ENCODE measurements around the gene VDR.
A peak's percentile ranks its signal among the peaks of the same experiment; 100 is the strongest.

- TF ChIP-seq POLR2AphosphoS5 (IDR thresholded peaks at IDR 0.05; ENCODE audit: low read depth, low read length), result peak; percentile 63
- TF ChIP-seq SIN3A (IDR thresholded peaks at IDR 0.05; ENCODE audit: low read depth), result no peak
- TF ChIP-seq RAD21 (IDR thresholded peaks at IDR 0.05; ENCODE audit: low read depth), result no peak
- TF ChIP-seq EZH2phosphoT487 (IDR thresholded peaks at IDR 0.05; ENCODE audit: borderline replicate concordance), result no peak
- TF ChIP-seq ELF1 (IDR thresholded peaks at IDR 0.05; ENCODE audit: borderline replicate concordance, low read depth), result no peak
- TF ChIP-seq POLR2A (IDR thresholded peaks at IDR 0.05; ENCODE audit: borderline replicate concordance, extremely low read depth, insufficient read depth, insufficient read length), result peak; percentile 68
- no peak for TF ChIP-seq TCF7L2 (IDR thresholded peaks at IDR 0.05; ENCODE audit: borderline replicate concordance, extremely low read depth, insufficient read depth, insufficient read length)
- no peak for TF ChIP-seq EZH2 (IDR thresholded peaks at IDR 0.05)
Measured at GRCh38 chr12:47819896-47820630, 84.7 kb downstream of the VDR start, which contains the start of gene HDAC7.

Data from HCT116 (cell line).